ENCODE results near the gene WASF3. TPM values are rescaled to one million over a fixed set of nuclear protein-coding genes. Genes with fewer than 3 reads are reported as not detected.
A peak's percentile ranks its signal among the peaks of the same experiment; 100 is the strongest.

The WASF3 gene
- polyA plus RNA-seq (ENCODE audit: insufficient read length in 4 of 4), result 10 to 100 TPM; 44.2 to 56.7 (median 51.1) TPM

- DNase-seq (ENCODE audit: low read depth in 4 of 4, low spot score in 3 of 4), result peak; percentile 86 to 91 (median 89)
Observed at GRCh38 chr13:26557393-26558073, at the start of gene WASF3. Gene WASF3 (plus strand): TSS chr13:26557683. CDS start chr13:26642271, 84,588 bp downstream.

- DNase-seq (ENCODE audit: low read depth in 4 of 4, low spot score in 3 of 4), result no peak
Observed at GRCh38 chr13:26508885-26509284, 48.6 kb upstream of the WASF3 start.

DNA sequence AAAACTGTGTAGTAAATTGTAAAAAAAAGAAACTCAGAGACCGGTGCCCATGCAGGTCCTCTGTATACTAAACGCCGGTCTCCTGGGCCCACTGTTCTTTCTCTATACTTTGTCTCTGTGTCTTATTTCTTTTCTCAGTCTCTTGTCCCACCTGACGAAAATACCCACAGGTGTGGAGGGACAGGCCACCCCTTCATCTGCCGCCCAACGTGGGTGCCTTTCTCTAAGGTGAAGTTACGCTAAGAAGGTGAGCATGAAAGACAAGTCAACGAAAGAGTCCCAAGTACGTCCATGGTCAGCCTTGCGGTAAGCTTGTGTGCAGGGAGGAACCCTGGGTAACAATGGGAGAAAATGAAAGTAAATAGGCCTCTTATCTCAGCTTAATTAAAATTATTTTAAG is 48.0 kb upstream of the WASF3 start:
- DNase-seq (ENCODE audit: low read depth in 4 of 4, low spot score in 3 of 4), result no peak

DNA sequence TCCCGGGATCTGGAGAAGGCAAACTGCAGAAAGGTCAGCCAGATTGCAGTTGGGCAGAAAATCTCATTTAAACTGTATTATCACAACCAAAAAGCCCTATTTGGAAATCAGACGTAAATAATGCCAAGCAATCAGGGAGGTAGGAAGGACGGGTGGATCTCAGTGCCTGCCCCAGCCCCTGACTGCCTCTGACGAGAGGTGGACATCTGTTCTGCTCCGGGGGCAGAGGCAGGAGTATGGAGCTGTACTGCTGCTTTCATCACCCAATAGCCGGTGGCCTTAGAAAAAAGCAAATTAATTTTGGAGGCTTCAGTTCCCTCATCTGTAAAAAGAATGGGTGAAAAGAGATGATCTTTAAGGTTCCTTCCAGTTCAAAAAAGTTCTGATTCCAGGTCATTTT is 43.6 kb upstream of the WASF3 start:
- DNase-seq (ENCODE audit: low read depth in 4 of 4, low spot score in 3 of 4), result no peak

DNA sequence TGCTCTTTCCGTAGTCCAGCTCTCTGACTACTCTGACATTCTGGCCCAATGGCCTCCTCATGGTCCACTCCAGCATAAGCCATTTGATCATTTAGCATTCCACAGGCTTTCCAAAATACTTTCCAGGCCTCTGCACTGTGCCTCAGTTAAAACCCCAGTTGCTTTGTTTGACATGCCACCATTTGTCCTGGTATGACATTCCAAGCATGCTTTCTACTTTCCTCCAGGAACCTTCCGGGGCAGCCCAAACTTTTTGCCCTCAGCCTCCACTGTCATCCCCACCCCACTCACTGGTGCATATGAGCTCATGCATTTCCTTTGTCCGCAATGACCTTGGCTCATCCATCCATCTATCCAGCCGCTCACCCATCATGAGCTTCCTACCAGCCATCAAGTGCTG is 41.8 kb upstream of the WASF3 start:
- no peak for DNase-seq (ENCODE audit: low read depth in 4 of 4, low spot score in 3 of 4)

GRCh38 chr13:26517936-26518335 is 39.5 kb upstream of the WASF3 start:
- no peak for DNase-seq (ENCODE audit: low read depth in 4 of 4, low spot score in 3 of 4)

DNA sequence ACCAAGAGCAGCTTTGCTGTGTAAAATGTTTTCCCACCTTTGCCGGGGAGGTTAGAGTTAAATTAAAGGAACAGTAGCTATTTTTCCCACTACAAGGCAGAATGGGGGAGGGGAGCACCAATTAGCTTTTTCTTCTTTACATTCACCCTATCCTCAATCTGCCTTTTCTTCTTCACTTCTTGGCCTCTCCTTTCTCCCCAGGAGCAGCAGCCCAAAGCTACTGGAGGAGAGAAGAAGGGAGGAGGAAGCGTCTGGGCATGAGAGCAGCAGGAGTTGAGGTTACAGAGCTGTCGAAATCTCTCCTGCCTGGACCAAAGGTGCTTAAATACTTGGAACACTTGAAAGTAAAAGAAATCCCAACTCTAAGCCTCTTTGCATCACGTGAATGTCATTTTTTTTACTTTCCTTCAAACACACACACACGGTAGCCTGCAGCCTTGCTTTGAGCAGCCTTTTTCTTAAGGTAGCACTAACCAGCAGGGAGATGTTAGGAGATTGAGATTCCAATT is 39.0 kb upstream of the WASF3 start:
- DNase-seq (ENCODE audit: low read depth in 4 of 4, low spot score in 3 of 4), result no peak

DNA sequence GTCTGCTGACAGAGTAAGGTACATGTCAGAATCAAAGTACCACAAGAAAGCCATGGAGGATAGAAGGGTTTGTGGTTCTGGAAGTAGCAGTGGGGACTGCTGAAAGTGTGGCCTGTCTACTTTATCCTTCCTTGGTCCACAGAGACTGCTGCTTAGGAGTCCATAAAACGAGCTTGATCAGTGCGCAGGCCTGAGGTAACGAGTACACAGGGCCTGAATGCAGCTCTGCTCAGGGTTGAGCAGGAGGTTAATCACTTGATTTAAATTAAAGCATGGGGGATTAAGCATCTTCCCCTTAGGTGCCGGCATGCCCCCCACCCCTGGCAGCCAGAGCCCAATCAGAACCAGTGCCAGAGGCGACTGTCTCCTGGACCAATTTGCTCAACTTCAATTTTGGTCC is 34.9 kb upstream of the WASF3 start:
- no peak for DNase-seq (ENCODE audit: low read depth in 4 of 4, low spot score in 3 of 4)

DNA sequence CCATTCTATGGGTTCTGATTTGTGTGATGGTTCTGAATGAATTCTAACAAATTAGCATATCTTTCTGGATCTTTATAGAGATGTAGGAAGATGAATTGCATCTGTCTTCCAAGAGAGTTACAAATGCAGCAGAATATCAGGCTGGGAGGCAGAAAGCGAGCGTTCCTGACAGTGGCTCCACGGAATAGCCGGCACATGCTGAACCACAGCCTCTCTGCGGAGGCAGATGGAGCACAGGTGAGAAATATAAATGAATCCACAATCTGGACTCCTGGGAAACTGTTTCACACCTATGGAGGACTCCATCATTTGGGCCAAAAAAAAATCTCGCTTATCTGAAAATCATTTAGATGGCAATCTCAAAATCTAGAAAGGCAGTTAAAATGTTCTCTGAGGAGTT is 34.5 kb upstream of the WASF3 start:
- DNase-seq (ENCODE audit: low read depth in 4 of 4, low spot score in 3 of 4), result no peak

- no peak for DNase-seq (ENCODE audit: low read depth in 4 of 4, low spot score in 3 of 4)
Observed at GRCh38 chr13:26525528-26525927, 32.0 kb upstream of the WASF3 start.

GRCh38 chr13:26526702-26527216 is 30.7 kb upstream of the WASF3 start:
- DNase-seq (ENCODE audit: low read depth in 4 of 4, low spot score in 3 of 4), result no peak

DNA sequence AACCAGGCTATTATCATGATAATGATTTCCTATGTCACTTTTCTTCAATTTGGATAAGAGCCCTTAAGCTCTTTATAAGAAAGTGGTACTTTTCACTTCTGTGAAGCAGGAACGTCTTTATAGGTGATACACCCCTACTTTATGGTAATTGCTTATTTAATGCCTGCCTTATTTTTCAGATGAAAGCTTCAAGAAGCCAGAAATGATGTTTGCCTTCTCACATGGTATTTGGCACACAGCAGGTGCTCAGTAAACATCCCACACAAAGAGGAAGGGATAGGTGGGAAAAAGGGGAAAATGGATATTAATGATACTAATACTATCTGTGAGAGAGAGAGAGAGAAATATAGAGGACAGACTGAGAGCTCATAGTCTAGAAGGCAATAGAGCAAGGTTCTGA is 29.0 kb upstream of the WASF3 start:
- DNase-seq (ENCODE audit: low read depth in 4 of 4, low spot score in 3 of 4), result no peak

GRCh38 chr13:26529441-26529840 is 28.0 kb upstream of the WASF3 start:
- peak; percentile 38 to 65 (median 55) for DNase-seq (ENCODE audit: low read depth in 4 of 4, low spot score in 3 of 4)

DNA sequence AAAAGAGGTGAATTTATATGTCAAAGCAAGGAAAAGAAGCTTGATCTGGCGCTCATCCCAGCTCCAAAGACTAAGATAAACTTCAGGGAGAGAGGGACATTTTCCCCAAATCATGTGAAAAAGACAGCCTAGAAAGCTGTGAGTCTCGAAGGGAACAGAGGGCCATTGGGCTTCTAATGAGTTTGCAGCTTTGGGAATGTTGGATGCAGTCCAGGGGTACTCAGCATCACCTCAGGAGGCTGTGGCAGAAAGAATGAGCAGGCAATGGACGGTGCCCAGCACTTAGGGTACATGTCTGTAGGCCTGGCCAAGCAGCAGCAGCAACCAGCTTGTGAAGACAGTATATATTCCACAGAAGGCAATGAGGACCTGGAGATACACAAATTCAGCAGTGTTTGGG is 25.7 kb upstream of the WASF3 start:
- no peak for DNase-seq (ENCODE audit: low read depth in 4 of 4, low spot score in 3 of 4)

DNA sequence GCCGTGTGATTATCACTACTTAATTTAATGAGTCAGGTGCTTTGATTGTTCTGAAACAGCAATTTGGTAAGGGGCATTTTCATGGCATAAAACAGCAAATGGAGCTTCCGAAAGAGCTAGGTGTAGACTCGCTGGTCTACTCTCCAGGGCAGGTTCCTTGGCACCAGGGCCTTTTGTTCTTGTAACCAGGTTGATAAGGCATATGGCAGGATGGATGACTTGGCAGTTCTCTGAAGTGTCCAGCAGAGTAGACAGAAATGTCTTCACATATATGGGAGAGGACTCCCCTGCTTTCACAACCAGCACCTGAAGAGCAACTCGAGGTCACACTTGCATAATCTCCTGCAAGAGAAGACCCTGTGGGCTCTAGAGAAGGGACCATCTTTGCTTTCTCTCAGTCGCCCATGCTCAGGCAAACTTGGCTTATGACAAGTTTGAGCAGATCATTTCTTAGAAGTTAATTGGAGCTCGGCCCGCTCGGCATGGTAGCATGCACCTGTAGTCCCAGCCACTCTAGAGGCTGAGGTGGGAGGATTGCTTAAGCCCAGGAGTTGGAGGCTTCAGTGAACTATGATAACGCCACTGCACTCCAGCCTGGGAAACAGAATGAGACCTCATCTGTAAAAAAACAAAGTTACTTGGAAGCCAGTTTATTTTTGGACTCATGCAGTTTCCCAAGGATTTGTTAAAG is 23.3 kb upstream of the WASF3 start:
- DNase-seq (ENCODE audit: low read depth in 4 of 4, low spot score in 3 of 4), result no peak

GRCh38 chr13:26538363-26539317 is 18.8 kb upstream of the WASF3 start:
- no peak for DNase-seq (ENCODE audit: low read depth in 4 of 4, low spot score in 3 of 4)

DNA sequence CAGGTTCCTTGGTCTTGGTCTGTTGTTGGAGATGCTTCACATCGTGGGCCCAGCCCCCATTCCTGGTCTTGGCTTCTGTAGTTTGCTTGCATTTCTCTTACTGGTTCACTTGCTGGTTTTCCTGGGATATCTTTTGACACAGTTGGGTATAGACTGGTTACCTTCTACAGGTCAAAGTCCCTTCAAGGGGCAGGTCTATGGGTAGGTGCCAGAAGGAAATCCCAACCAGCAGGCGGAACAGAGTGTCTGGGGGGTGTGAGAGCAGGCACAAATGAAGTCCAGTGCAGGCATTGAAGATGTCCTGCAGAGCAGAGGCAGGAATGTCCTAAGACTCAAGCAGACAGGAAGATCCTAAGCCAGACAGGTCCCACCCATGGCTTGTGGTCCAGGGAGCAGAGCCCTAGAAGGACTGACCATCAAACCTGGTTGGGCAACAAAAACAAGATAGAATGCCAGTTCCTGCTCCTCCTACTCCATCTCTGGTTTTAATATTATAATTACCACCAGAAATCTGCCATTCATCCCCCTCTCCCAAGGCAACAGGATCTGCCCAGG is 17.7 kb upstream of the WASF3 start:
- DNase-seq (ENCODE audit: low read depth in 4 of 4, low spot score in 3 of 4), result no peak

DNA sequence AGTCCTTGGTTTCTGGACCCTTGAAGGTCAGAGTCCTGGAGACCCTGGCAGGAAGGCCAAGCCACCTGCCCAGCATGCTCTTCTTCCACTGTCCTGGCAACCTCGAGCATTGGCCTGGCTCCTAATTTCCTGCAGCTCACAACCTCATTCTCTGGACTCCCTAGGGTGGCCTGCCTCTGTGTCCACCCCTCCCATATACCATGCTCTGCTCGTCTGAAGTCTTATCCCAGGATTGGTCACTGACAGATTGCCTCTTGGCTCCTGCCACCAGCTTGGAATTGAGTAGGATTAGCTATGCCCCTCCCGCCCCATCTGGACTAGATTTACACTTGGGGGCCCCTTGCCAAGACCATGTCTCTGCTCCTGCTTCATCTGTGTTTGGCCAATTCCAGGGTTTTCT is 17.1 kb upstream of the WASF3 start:
- DNase-seq (ENCODE audit: low read depth in 4 of 4, low spot score in 3 of 4), result no peak

DNA sequence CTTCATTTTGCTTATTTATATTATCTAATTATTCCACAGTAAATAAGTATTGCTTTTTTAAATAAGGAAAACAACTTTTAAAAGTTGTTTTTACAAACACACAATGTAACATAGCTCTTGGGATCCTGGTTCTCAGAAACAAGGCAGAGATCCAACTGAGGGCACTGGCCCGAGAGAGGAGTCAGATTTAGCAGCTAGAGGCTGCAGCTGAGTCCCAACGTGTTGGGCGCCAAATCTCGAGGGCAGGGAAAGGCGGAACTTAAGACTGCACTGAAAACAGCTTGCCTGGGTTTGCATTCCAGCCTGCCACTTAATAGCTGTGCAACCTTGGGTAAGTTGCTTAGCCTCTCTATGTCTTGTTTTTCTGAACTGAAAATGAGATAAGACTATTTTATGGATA is 16.4 kb upstream of the WASF3 start:
- no peak for DNase-seq (ENCODE audit: low read depth in 4 of 4, low spot score in 3 of 4)
